Neural cell (in vitro differentiated cells): ENCODE results near the gene CEBPZ. TPM values are rescaled to one million over a fixed set of nuclear protein-coding genes. Genes with fewer than 3 reads are reported as not detected.

Experiments used
- H2AFZ ChIP-seq: fragments of 200-600, 300-800 bp; sonication (generic), shearing (Covaris generic); 2 replicates; pipeline ENCODE4 v1.6.0; 2014; ENCODE audit warnings: low read depth, mild to moderate bottlenecking, antibody characterized with exemption, low read length, moderate library complexity
- H3F3A ChIP-seq: fragments of 200-600 bp; shearing (Covaris generic); 2 replicates; pipeline ENCODE4 v1.6.1; 2016; ENCODE audit warnings: mild to moderate bottlenecking, moderate library complexity, mixed read lengths, antibody characterized with exemption, low read length; ENCODE audit not compliant: insufficient read depth, poor library complexity, severe bottlenecking
- H3K27ac ChIP-seq: fragments of 200-600, 300-800 bp; sonication (generic), shearing (Covaris generic); 2 replicates; pipeline ENCODE4 v1.5.1; 2014; ENCODE audit warnings: mild to moderate bottlenecking, low read length, moderate library complexity
- H3K27me3 ChIP-seq: fragments of 300-800, 200-600 bp; sonication (generic), shearing (Covaris generic); 2 replicates; pipeline ENCODE4 v1.6.0; 2014; ENCODE audit warnings: mild to moderate bottlenecking, low read depth, low read length, moderate library complexity; ENCODE audit not compliant: insufficient read depth
- H3K36me3 ChIP-seq: fragments of 300-800, 200-600 bp; sonication (generic), shearing (Covaris generic); 2 replicates; pipeline ENCODE4 v1.5.1; 2014; ENCODE audit warnings: mild to moderate bottlenecking, antibody characterized with exemption, low read length, moderate library complexity; ENCODE audit not compliant: insufficient read depth
- H3K4me2 ChIP-seq: fragments of 300-800, 200-600 bp; sonication (generic), shearing (Covaris generic); 2 replicates; pipeline ENCODE4 v1.6.0; 2014; ENCODE audit warnings: mild to moderate bottlenecking, low read length
- H3K4me3 ChIP-seq: fragments of 300-800, 200-600 bp; sonication (generic), shearing (Covaris generic); 2 replicates; pipeline ENCODE4 v1.5.1; 2014; ENCODE audit warnings: mild to moderate bottlenecking, low read length, moderate library complexity
- H3K79me2 ChIP-seq: fragments of 200-600 bp; shearing (Covaris generic); replicated peaks from 2 replicates; pipeline ENCODE4 v1.6.0; 2014; ENCODE audit warnings: mild to moderate bottlenecking, low read length, moderate library complexity; ENCODE audit not compliant: insufficient read depth
- H3K9ac ChIP-seq: fragments of 300-800, 200-600 bp; sonication (generic), shearing (Covaris generic); 2 replicates; pipeline ENCODE4 v1.6.1; 2016; ENCODE audit warnings: mild to moderate bottlenecking, low read length, mixed read lengths
- H3K9me2 ChIP-seq: fragments of 200-600 bp; shearing (Covaris generic); 2 replicates; pipeline ENCODE4 v1.6.1; 2016; ENCODE audit warnings: mild to moderate bottlenecking, low read length, mixed read lengths; ENCODE audit not compliant: insufficient read depth
- H3K9me3 ChIP-seq: fragments of 200-600, 300-800 bp; sonication (generic), shearing (Covaris generic); 2 replicates; pipeline ENCODE4 v1.6.1; 2016; ENCODE audit warnings: mild to moderate bottlenecking, mixed run types, low read length, moderate library complexity, mixed read lengths
- H4K20me1 ChIP-seq: fragments of 200-600 bp; shearing (Covaris generic); 2 replicates; pipeline ENCODE4 v1.6.1; 2016; ENCODE audit warnings: mild to moderate bottlenecking, mixed run types; ENCODE audit not compliant: insufficient read depth
- CTCF ChIP-seq: fragments of 450-650 bp; IDR thresholded peaks from 2 replicates; pipeline ENCODE4 v1.5.1; 2014; ENCODE audit warnings: antibody characterized with exemption, mild to moderate bottlenecking, moderate library complexity; ENCODE audit not compliant: poor library complexity, severe bottlenecking
- EP300 ChIP-seq: fragments of 450-650 bp; conservative IDR thresholded peaks from 2 replicates; pipeline ENCODE4 v1.6.1; 2014; ENCODE audit warnings: antibody characterized with exemption, mild to moderate bottlenecking, moderate library complexity; ENCODE audit not compliant: poor library complexity, severe bottlenecking
- EZH2 ChIP-seq: fragments of 200-600, 300-800 bp; shearing (Covaris generic), sonication (generic); IDR thresholded peaks from 2 replicates; pipeline ENCODE4 v1.6.1; 2014; ENCODE audit warnings: antibody characterized with exemption, low read length, borderline replicate concordance, mild to moderate bottlenecking; ENCODE audit not compliant: insufficient read depth, poor library complexity, severe bottlenecking
- MXI1 ChIP-seq: fragments of 450-650 bp; conservative IDR thresholded peaks from 2 replicates; pipeline ENCODE4 v1.6.1; 2014; ENCODE audit warnings: antibody characterized with exemption, mild to moderate bottlenecking; ENCODE audit not compliant: poor library complexity, severe bottlenecking
- POLR2AphosphoS5 ChIP-seq: IDR thresholded peaks from 2 replicates; pipeline ENCODE4 v1.6.1; 2012
- RAD21 ChIP-seq: fragments of 450-650 bp; conservative IDR thresholded peaks from 2 replicates; pipeline ENCODE4 v1.6.1; 2014; ENCODE audit warnings: antibody characterized with exemption, mild to moderate bottlenecking, moderate library complexity
- REST ChIP-seq: IDR thresholded peaks from 2 replicates; pipeline ENCODE4 v1.6.1; 2012; ENCODE audit warnings: borderline replicate concordance
- SMC3 ChIP-seq: fragments of 450-650 bp; conservative IDR thresholded peaks from 2 replicates; pipeline ENCODE4 v1.6.1; 2014; ENCODE audit warnings: antibody characterized with exemption, mild to moderate bottlenecking, moderate library complexity; ENCODE audit not compliant: poor library complexity
- TAF1 ChIP-seq: IDR thresholded peaks from 2 replicates; pipeline ENCODE4 v1.6.1; 2012; ENCODE audit warnings: low read depth
- polyA plus RNA-seq: library from polyadenylated mRNA; depleted of rRNA; stranded (reverse); fragments of >200 nt; gene quantifications from 2 replicates; pipeline ENCODE4 v1.2.3, GENCODE V29; 2014

Gene CEBPZ
- polyA plus RNA-seq, 1 donor from 2014 or later = 39.1 TPM

- H4K20me1 ChIP-seq = no peaks in the 10 kb centered on the region
- no peaks in the 10 kb centered on the region for H3K27me3 ChIP-seq
- no peaks in the 10 kb centered on the region for H3K36me3 ChIP-seq
- TF ChIP-seq RAD21 (no peak), CTCF (no peak), SMC3 (no peak), EP300 (no peak), EZH2 (no peak), MXI1 (no peak), TAF1 (no peak), REST (no peak), POLR2AphosphoS5 (no peak)
- H3K79me2 ChIP-seq = no peaks in the 10 kb centered on the region
- H3K4me2 ChIP-seq = no peak overlapping the region
- no peak overlapping the region for H3K4me3 ChIP-seq
- no peaks in the 10 kb centered on the region for H3K9me3 ChIP-seq
- no peak overlapping the region for H2AFZ ChIP-seq
- no peaks in the 10 kb centered on the region for H3K9me2 ChIP-seq
- no peak overlapping the region for H3K9ac ChIP-seq
- H3K27ac ChIP-seq = no peak overlapping the region
- no peaks in the 10 kb centered on the region for H3F3A ChIP-seq
Measured at GRCh38 chr2:37189452-37190153, 41.8 kb downstream of the CEBPZ start.

GRCh38 chr2:37188570-37188969 lies 42.8 kb downstream of the CEBPZ start, which contains the start of gene SULT6B1:
TSS of gene SULT6B1 (minus strand) at chr2:37188670. CDS start at chr2:37188640, 30 bp downstream.
- TF ChIP-seq EZH2 (no peak), CTCF (no peak), TAF1 (no peak), MXI1 (no peak), EP300 (no peak), SMC3 (no peak), POLR2AphosphoS5 (no peak), REST (no peak), RAD21 (no peak)
- H3K9ac ChIP-seq = no peak within 1 kb of the TSS
- no peaks in the 10 kb centered on the region for H3K79me2 ChIP-seq
- H3K4me2 ChIP-seq = no peak within 1 kb of the TSS
- no peak within 1 kb of the TSS for H3K27ac ChIP-seq
- H3F3A ChIP-seq = no peaks in the 10 kb centered on the region
- no peaks in the 10 kb centered on the region for H3K27me3 ChIP-seq
- H3K36me3 ChIP-seq = no peaks in the 10 kb centered on the region
- H2AFZ ChIP-seq = no peak within 1 kb of the TSS
- no peak within 1 kb of the TSS for H3K4me3 ChIP-seq
- H3K9me3 ChIP-seq = no peaks in the 10 kb centered on the region
- no peaks in the 10 kb centered on the region for H4K20me1 ChIP-seq
- no peaks in the 10 kb centered on the region for H3K9me2 ChIP-seq
